ENCODE results near the gene LSR.
"Not testable (repeated sequence)": the region's sequence is repeated elsewhere in the genome, so short reads cannot be mapped to it uniquely, and the experiment has no call there.

Gene LSR

GRCh38 chr19:35220973-35221590, 27.7 kb upstream of the LSR start:
- not testable (repeated sequence) for H3K36me3 ChIP-seq (ENCODE audit: control insufficient read depth in 1 of 2, insufficient read depth in 2 of 2, low read length in 2 of 2); H3K27ac ChIP-seq (ENCODE audit: low read length); H3K4me3 ChIP-seq (ENCODE audit: low read depth in 1 of 2, low read length in 2 of 2); H3K27me3 ChIP-seq (ENCODE audit: low read depth, low read length); H3K4me1 ChIP-seq (ENCODE audit: control insufficient read depth in 1 of 2, insufficient read depth in 2 of 2, low read length in 2 of 2)
- peaks cover 5 to 14% of the 10 kb centered on the region in 2 donors for H3K9me3 ChIP-seq (ENCODE audit: control insufficient read depth in 1 of 2, low read length in 2 of 2)

GRCh38 chr19:35222373-35223015, 26.3 kb upstream of the LSR start:
- no peaks in the 10 kb centered on the region for H3K27me3 ChIP-seq (ENCODE audit: low read depth, low read length)
- H3K9me3 ChIP-seq (ENCODE audit: control insufficient read depth in 1 of 2, low read length in 2 of 2): peaks cover 5 to 13% of the 10 kb centered on the region in 2 donors
- no peak overlapping the region for H3K4me3 ChIP-seq (ENCODE audit: low read depth in 1 of 2, low read length in 2 of 2)
- H3K27ac ChIP-seq (ENCODE audit: low read length): no peak overlapping the region
- H3K4me1 ChIP-seq (ENCODE audit: control insufficient read depth in 1 of 2, insufficient read depth in 2 of 2, low read length in 2 of 2): no peaks in the 10 kb centered on the region
- H3K36me3 ChIP-seq (ENCODE audit: control insufficient read depth in 1 of 2, insufficient read depth in 2 of 2, low read length in 2 of 2): no peaks in the 10 kb centered on the region

GRCh38 chr19:35223084-35223790, 25.6 kb upstream of the LSR start:
- no peaks in the 10 kb centered on the region for H3K4me1 ChIP-seq (ENCODE audit: control insufficient read depth in 1 of 2, insufficient read depth in 2 of 2, low read length in 2 of 2)

GRCh38 chr19:35223862-35224505, 24.8 kb upstream of the LSR start:
- H3K4me1 ChIP-seq (ENCODE audit: control insufficient read depth in 1 of 2, insufficient read depth in 2 of 2, low read length in 2 of 2): no peaks in the 10 kb centered on the region
- no peak overlapping the region for H3K27ac ChIP-seq (ENCODE audit: low read length)
- H3K36me3 ChIP-seq (ENCODE audit: control insufficient read depth in 1 of 2, insufficient read depth in 2 of 2, low read length in 2 of 2): no peaks in the 10 kb centered on the region
- no peak overlapping the region for H3K4me3 ChIP-seq (ENCODE audit: low read depth in 1 of 2, low read length in 2 of 2)
- peaks cover 5 to 11% of the 10 kb centered on the region in 2 donors for H3K9me3 ChIP-seq (ENCODE audit: control insufficient read depth in 1 of 2, low read length in 2 of 2)
- H3K27me3 ChIP-seq (ENCODE audit: low read depth, low read length): no peaks in the 10 kb centered on the region

More at GRCh38 chr19:35223084-35223790, 25.6 kb upstream of the LSR start:
- Histone ChIP-seq H3K9me3 (ENCODE audit: control insufficient read depth in 1 of 2, low read length in 2 of 2) (peaks cover 5 to 11% of the 10 kb centered on the region in 2 donors), H3K36me3 (ENCODE audit: control insufficient read depth in 1 of 2, insufficient read depth in 2 of 2, low read length in 2 of 2) (no peaks in the 10 kb centered on the region), H3K27ac (ENCODE audit: low read length) (no peak overlapping the region), H3K4me3 (ENCODE audit: low read depth in 1 of 2, low read length in 2 of 2) (no peak overlapping the region), H3K27me3 (ENCODE audit: low read depth, low read length) (no peaks in the 10 kb centered on the region)

- Histone ChIP-seq H3K36me3 (ENCODE audit: control insufficient read depth in 1 of 2, insufficient read depth in 2 of 2, low read length in 2 of 2) (no peaks in the 10 kb centered on the region), H3K27ac (ENCODE audit: low read length) (no peak overlapping the region), H3K27me3 (ENCODE audit: low read depth, low read length) (no peaks in the 10 kb centered on the region), H3K9me3 (ENCODE audit: control insufficient read depth in 1 of 2, low read length in 2 of 2) (peaks cover 3 to 5% of the 10 kb centered on the region in 2 donors), H3K4me3 (ENCODE audit: low read depth in 1 of 2, low read length in 2 of 2) (no peak overlapping the region), H3K4me1 (ENCODE audit: control insufficient read depth in 1 of 2, insufficient read depth in 2 of 2, low read length in 2 of 2) (no peaks in the 10 kb centered on the region)
These were observed 23.9 kb upstream of the LSR start for GRCh38 chr19:35224681-35225571.

- Histone ChIP-seq H3K4me1 (ENCODE audit: control insufficient read depth in 1 of 2, insufficient read depth in 2 of 2, low read length in 2 of 2) (no peaks in the 10 kb centered on the region), H3K36me3 (ENCODE audit: control insufficient read depth in 1 of 2, insufficient read depth in 2 of 2, low read length in 2 of 2) (no peaks in the 10 kb centered on the region), H3K9me3 (ENCODE audit: control insufficient read depth in 1 of 2, low read length in 2 of 2) (peaks cover 3 to 5% of the 10 kb centered on the region in 2 donors), H3K4me3 (ENCODE audit: low read depth in 1 of 2, low read length in 2 of 2) (no peak overlapping the region), H3K27ac (ENCODE audit: low read length) (no peak overlapping the region), H3K27me3 (ENCODE audit: low read depth, low read length) (no peaks in the 10 kb centered on the region)
These were observed 22.9 kb upstream of the LSR start for GRCh38 chr19:35225951-35226350.

- Histone ChIP-seq H3K4me3 (ENCODE audit: low read depth in 1 of 2, low read length in 2 of 2) (no peak overlapping the region), H3K27ac (ENCODE audit: low read length) (no peak overlapping the region), H3K36me3 (ENCODE audit: control insufficient read depth in 1 of 2, insufficient read depth in 2 of 2, low read length in 2 of 2) (no peaks in the 10 kb centered on the region), H3K27me3 (ENCODE audit: low read depth, low read length) (no peaks in the 10 kb centered on the region), H3K4me1 (ENCODE audit: control insufficient read depth in 1 of 2, insufficient read depth in 2 of 2, low read length in 2 of 2) (no peaks in the 10 kb centered on the region), H3K9me3 (ENCODE audit: control insufficient read depth in 1 of 2, low read length in 2 of 2) (peaks cover 3 to 5% of the 10 kb centered on the region in 2 donors)
These were observed 22.1 kb upstream of the LSR start for GRCh38 chr19:35226748-35227147.

- no peaks in the 10 kb centered on the region for H3K36me3 ChIP-seq (ENCODE audit: control insufficient read depth in 1 of 2, insufficient read depth in 2 of 2, low read length in 2 of 2)
These were observed 20.4 kb upstream of the LSR start, which contains the start of gene FAM187B for GRCh38 chr19:35228177-35228930. FAM187B (minus strand) TSS chr19:35228739; CDS start chr19:35228680, 59 bp downstream.

GRCh38 chr19:35229601-35230000, 19.2 kb upstream of the LSR start:
- H3K27ac ChIP-seq (ENCODE audit: low read length): no peak overlapping the region
- no peaks in the 10 kb centered on the region for H3K27me3 ChIP-seq (ENCODE audit: low read depth, low read length)
- H3K36me3 ChIP-seq (ENCODE audit: control insufficient read depth in 1 of 2, insufficient read depth in 2 of 2, low read length in 2 of 2): no peaks in the 10 kb centered on the region
- H3K9me3 ChIP-seq (ENCODE audit: control insufficient read depth in 1 of 2, low read length in 2 of 2): no peaks in the 10 kb centered on the region
- no peak overlapping the region for H3K4me3 ChIP-seq (ENCODE audit: low read depth in 1 of 2, low read length in 2 of 2)
- no peaks in the 10 kb centered on the region for H3K4me1 ChIP-seq (ENCODE audit: control insufficient read depth in 1 of 2, insufficient read depth in 2 of 2, low read length in 2 of 2)

More at GRCh38 chr19:35228177-35228930, 20.4 kb upstream of the LSR start, which contains the start of gene FAM187B:
- no peaks in the 10 kb centered on the region for H3K27me3 ChIP-seq (ENCODE audit: low read depth, low read length)
- no peaks in the 10 kb centered on the region for H3K4me1 ChIP-seq (ENCODE audit: control insufficient read depth in 1 of 2, insufficient read depth in 2 of 2, low read length in 2 of 2)
- no peaks in the 10 kb centered on the region for H3K9me3 ChIP-seq (ENCODE audit: control insufficient read depth in 1 of 2, low read length in 2 of 2)
- H3K27ac ChIP-seq (ENCODE audit: low read length): no peak within 1 kb of the TSS
- H3K4me3 ChIP-seq (ENCODE audit: low read depth in 1 of 2, low read length in 2 of 2): no peak within 1 kb of the TSS

GRCh38 chr19:35231956-35232645, 16.7 kb upstream of the LSR start:
- H3K4me3 ChIP-seq (ENCODE audit: low read depth in 1 of 2, low read length in 2 of 2): no peak overlapping the region
- H3K4me1 ChIP-seq (ENCODE audit: control insufficient read depth in 1 of 2, insufficient read depth in 2 of 2, low read length in 2 of 2): no peaks in the 10 kb centered on the region
- no peaks in the 10 kb centered on the region for H3K9me3 ChIP-seq (ENCODE audit: control insufficient read depth in 1 of 2, low read length in 2 of 2)
- H3K27me3 ChIP-seq (ENCODE audit: low read depth, low read length): no peaks in the 10 kb centered on the region
- no peaks in the 10 kb centered on the region for H3K36me3 ChIP-seq (ENCODE audit: control insufficient read depth in 1 of 2, insufficient read depth in 2 of 2, low read length in 2 of 2)
- H3K27ac ChIP-seq (ENCODE audit: low read length): no peak overlapping the region
